WTC11 (cell line): ENCODE data around the gene CADM3. TPM values are rescaled to one million over a fixed set of nuclear protein-coding genes. Genes with fewer than 3 reads are reported as not detected.

Experiments used
- ATAC-seq: fragments of 200-7000 bp; cut with Tn5 transposase; 2 replicates; pipeline ENCODE4 v1.10.0; 2021; ENCODE audit warnings: mild to moderate bottlenecking, moderate library complexity
- CTCF ChIA-PET: fragments of 300-600 bp; sonication (Branson Sonifier 250); formaldehyde crosslinking; loops from one replicate; lab custom pipeline; 2021; ENCODE audit warnings: antibody characterized with exemption; lab: Charles Lee
- POLR2A ChIA-PET: fragments of 350-600 bp; sonication (Branson Sonifier 250); formaldehyde crosslinking; loops from one replicate; lab custom pipeline; 2021; ENCODE audit warnings: antibody characterized with exemption; lab: Charles Lee
- DNase-seq: peaks from one replicate; pipeline ENCODE4 v3.0.0; 2021; ENCODE audit warnings: low spot score
- H3K27ac Mint-ChIP-seq: 2 replicates; pipeline ENCODE4 v1.8.0; 2021; ENCODE audit warnings: mixed read lengths
- H3K27me3 Mint-ChIP-seq: 2 replicates; pipeline ENCODE4 v1.8.0; 2021; ENCODE audit warnings: low read depth, mild to moderate bottlenecking, moderate library complexity, mixed read lengths
- H3K36me3 Mint-ChIP-seq: 2 replicates; pipeline ENCODE4 v1.8.0; 2021; ENCODE audit warnings: mixed read lengths
- H3K4me1 Mint-ChIP-seq: 2 replicates; pipeline ENCODE4 v1.8.0; 2022; ENCODE audit warnings: mixed read lengths
- H3K4me3 Mint-ChIP-seq: 2 replicates; pipeline ENCODE4 v1.8.0; 2021; ENCODE audit warnings: mild to moderate bottlenecking, moderate library complexity, mixed read lengths
- H3K9me3 Mint-ChIP-seq: 2 replicates; pipeline ENCODE4 v1.8.0; 2021; ENCODE audit warnings: mixed read lengths
- AR ChIP-seq: fragments of 250-450 bp; sonication (Bioruptor Pico); IDR thresholded peaks from 2 replicates; pipeline ENCODE4 v1.9.0; 2021; ENCODE audit warnings: mild to moderate bottlenecking
- ATF3 ChIP-seq: sonication (generic); formaldehyde crosslinking; conservative IDR thresholded peaks from 2 replicates; pipeline ENCODE4 v1.8.1; 2022; ENCODE audit warnings: mild to moderate bottlenecking, missing genetic modification reagents
- E2F4 ChIP-seq: sonication (generic); formaldehyde crosslinking; IDR thresholded peaks from 2 replicates; pipeline ENCODE4 v1.8.1; 2022; ENCODE audit warnings: low read depth, mild to moderate bottlenecking, moderate library complexity, missing genetic modification reagents, borderline replicate concordance
- EMX1 ChIP-seq: fragments of 250-450 bp; sonication (Bioruptor Pico); IDR thresholded peaks from 2 replicates; pipeline ENCODE4 v1.8.0; 2021; ENCODE audit warnings: mild to moderate bottlenecking
- HMGA2 ChIP-seq: fragments of 250-450 bp; sonication (Bioruptor Pico); IDR thresholded peaks from 2 replicates; pipeline ENCODE4 v1.4.0; 2021; ENCODE audit warnings: mild to moderate bottlenecking, moderate library complexity
- MLX ChIP-seq: sonication (generic); formaldehyde crosslinking; IDR thresholded peaks from 2 replicates; pipeline ENCODE4 v1.8.1; 2023; ENCODE audit warnings: mild to moderate bottlenecking, missing genetic modification reagents, moderate library complexity
- NFATC4 ChIP-seq: fragments of 250-450 bp; sonication (Bioruptor Pico); IDR thresholded peaks from 2 replicates; pipeline ENCODE4 v1.9.0; 2021; ENCODE audit warnings: mild to moderate bottlenecking
- NFE2L1 ChIP-seq: sonication (generic); formaldehyde crosslinking; IDR thresholded peaks from 2 replicates; pipeline ENCODE4 v1.8.1; 2023; ENCODE audit warnings: missing genetic modification reagents
- SMAD3 ChIP-seq: sonication (generic); formaldehyde crosslinking; IDR thresholded peaks from 2 replicates; pipeline ENCODE4 v1.8.0; 2022; ENCODE audit warnings: missing genetic modification reagents, mild to moderate bottlenecking, borderline replicate concordance
- SMAD4 ChIP-seq: sonication (generic); formaldehyde crosslinking; IDR thresholded peaks from 2 replicates; pipeline ENCODE4 v1.8.0; 2022; ENCODE audit warnings: mild to moderate bottlenecking, missing genetic modification reagents
- TEAD4 ChIP-seq: sonication (generic); formaldehyde crosslinking; IDR thresholded peaks from 2 replicates; pipeline ENCODE4 v1.8.0; 2022; ENCODE audit warnings: mild to moderate bottlenecking, missing genetic modification reagents
- USF1 ChIP-seq: sonication (generic); formaldehyde crosslinking; IDR thresholded peaks from 2 replicates; pipeline ENCODE4 v1.8.0; 2022; ENCODE audit warnings: mild to moderate bottlenecking, missing genetic modification reagents
- ZBTB43 ChIP-seq: sonication (generic); formaldehyde crosslinking; IDR thresholded peaks from 2 replicates; pipeline ENCODE4 v1.8.1; 2023; ENCODE audit warnings: mild to moderate bottlenecking, missing genetic modification reagents
- ZNF232 ChIP-seq: sonication (generic); formaldehyde crosslinking; IDR thresholded peaks from 2 replicates; pipeline ENCODE4 v1.8.0; 2022; ENCODE audit warnings: mild to moderate bottlenecking, missing genetic modification reagents
- total RNA-seq: library from RNA; stranded (reverse); gene quantifications from 3 replicates; pipeline ENCODE4 v1.2.3, GENCODE V29; 2021

CADM3 gene
- total RNA-seq, 1 experiment from 2014 or later = 5.1 TPM

- Mint-ChIP-seq H3K4me3 (no peak overlapping the region), H3K27ac (no peak overlapping the region), H3K4me1 (peaks cover 38% of the 10 kb centered on the region), H3K36me3 (no peaks in the 10 kb centered on the region), H3K27me3 (no peaks in the 10 kb centered on the region; the same call in 1 of the 2 replicates), H3K9me3 (no peaks in the 10 kb centered on the region)
- 0 out of 2 replicates have a peak, but pooled peaks have one; percentile 21 for TF ChIP-seq NFE2L1 (CRISPR knock-in tag)
- no peak for TF ChIP-seq E2F4 (CRISPR knock-in tag)
- ATAC-seq = no peak
- ChIA-PET CTCF (interaction anchor here (1.4 to 2.1 kb wide), 3 partner anchors 14 to 31 kb away, joined by 6 to 7 read pairs (median 6); no protein-coding TSS in a partner anchor), POLR2A (no interaction called here)
- DNase-seq = no peak
Measured at GRCh38 chr1:159184201-159184600, 12.8 kb downstream of the CADM3 start.

GRCh38 chr1:159185121-159185520 is 13.7 kb downstream of the CADM3 start:
- CTCF ChIA-PET = no interaction called here
- H3K36me3 Mint-ChIP-seq = no peaks in the 10 kb centered on the region

GRCh38 chr1:159187033-159187432 is 15.6 kb downstream of the CADM3 start:
- Mint-ChIP-seq H3K9me3 (no peaks in the 10 kb centered on the region), H3K27ac (no peak overlapping the region), H3K4me1 (peaks cover 44% of the 10 kb centered on the region), H3K4me3 (peak overlapping the region; percentile 83)
- ChIA-PET POLR2A (no interaction called here), CTCF (interaction anchor here (3.1 kb wide), 1 partner anchor 10 kb away, joined by 59 read pairs; no protein-coding TSS in a partner anchor)
- DNase-seq = no peak
- no peak for ATAC-seq
- TF ChIP-seq TEAD4 (CRISPR knock-in tag) = no peak
- no peak for TF ChIP-seq USF1 (CRISPR knock-in tag)
- TF ChIP-seq AR = no peak
- TF ChIP-seq ATF3 (CRISPR knock-in tag) = no peak
- no peak for TF ChIP-seq SMAD4 (CRISPR knock-in tag)
- TF ChIP-seq, all 79 proteins: peak for 0
- no peaks in the 10 kb centered on the region for H3K36me3 Mint-ChIP-seq
- H3K27me3 Mint-ChIP-seq = peaks cover 3% of the 10 kb centered on the region

More at GRCh38 chr1:159185121-159185520, 13.7 kb downstream of the CADM3 start:
- H3K4me1 Mint-ChIP-seq = peaks cover 45% of the 10 kb centered on the region
- H3K27ac Mint-ChIP-seq = no peak overlapping the region
- POLR2A ChIA-PET = no interaction called here
- no peak for DNase-seq
- peaks cover 3% of the 10 kb centered on the region for H3K27me3 Mint-ChIP-seq
- TF ChIP-seq HMGA2 = no peak
- TF ChIP-seq MLX = no peak
- TF ChIP-seq ZNF232 = no peak
- TF ChIP-seq NFATC4 (CRISPR knock-in tag) = no peak
- TF ChIP-seq ZBTB43 (CRISPR knock-in tag) = no peak
- no peak for TF ChIP-seq SMAD3 (CRISPR knock-in tag)
- no peak for TF ChIP-seq EMX1
- TF ChIP-seq NFE2L1 (CRISPR knock-in tag) = no peak
- no peaks in the 10 kb centered on the region for H3K9me3 Mint-ChIP-seq
- no peak overlapping the region for H3K4me3 Mint-ChIP-seq
- ATAC-seq = no peak
